Caki2 (cell line): ENCODE measurements around the gene RAPGEF4. TPM values are rescaled to one million over a fixed set of nuclear protein-coding genes. Genes with fewer than 3 reads are reported as not detected.

Experiments used
- DNase-seq: peaks from one replicate; pipeline ENCODE4 v3.0.0-alpha.2; 2015; ENCODE audit warnings: low read depth
- in situ Hi-C: cut with HindIII; loops from 2 replicates; pipeline ENCODE4 v1.10.0; 2016; ENCODE audit warnings: low sequenced_read_pairs, low pct_unique_long_range_greater_than_20kb, mixed read lengths
- total RNA-seq: library from RNA; depleted of rRNA; stranded (reverse); fragments of >200 nt; shearing (Covaris generic); gene quantifications from 2 replicates; pipeline ENCODE4 v1.2.3, GENCODE V29; 2014; ENCODE audit warnings: low replicate concordance

Gene RAPGEF4
- total RNA-seq, 1 experiment from 2014 or later, result not detected

DNA sequence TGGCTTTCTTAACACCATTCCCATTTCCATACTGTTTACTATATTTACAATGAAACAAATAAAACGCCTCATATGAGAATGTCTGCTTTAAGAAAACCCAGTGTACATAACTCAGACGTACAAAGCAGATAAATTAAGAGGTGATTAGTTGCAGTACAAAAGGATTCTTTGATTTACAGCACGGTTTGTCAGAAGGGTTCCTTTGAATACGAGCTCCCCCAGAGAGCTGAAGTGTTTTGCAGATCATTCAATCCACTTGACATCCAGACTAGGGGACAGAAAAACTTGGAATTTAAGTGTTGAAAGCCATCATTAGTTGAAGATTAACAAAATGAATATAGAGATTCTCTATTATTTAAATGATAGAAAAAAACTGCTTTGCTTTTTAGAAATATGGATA lies 72.5 kb downstream of the RAPGEF4 start:
- in situ Hi-C loops, result no loop called here
- no peak for DNase-seq

DNA sequence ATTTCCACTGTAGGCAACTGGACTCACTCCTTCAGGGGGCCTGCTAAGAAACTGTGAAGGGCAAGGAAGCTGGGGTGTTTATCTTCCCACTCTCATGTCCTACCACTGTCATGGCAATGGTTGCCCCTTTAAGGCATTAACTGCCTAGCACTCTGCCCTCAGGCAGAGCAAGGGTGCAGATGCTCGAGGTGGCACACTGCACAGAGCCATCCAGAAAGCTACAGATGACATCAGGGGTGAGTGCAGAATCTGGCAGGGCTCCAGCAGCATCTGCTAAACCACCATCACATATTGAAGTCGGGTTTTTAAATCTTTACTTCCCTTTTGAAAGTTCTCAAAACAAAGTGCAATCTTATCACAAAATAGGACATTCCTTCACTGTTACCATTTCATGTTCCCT lies 75.4 kb downstream of the RAPGEF4 start:
- in situ Hi-C loops, result no loop called here
- no peak for DNase-seq

DNA sequence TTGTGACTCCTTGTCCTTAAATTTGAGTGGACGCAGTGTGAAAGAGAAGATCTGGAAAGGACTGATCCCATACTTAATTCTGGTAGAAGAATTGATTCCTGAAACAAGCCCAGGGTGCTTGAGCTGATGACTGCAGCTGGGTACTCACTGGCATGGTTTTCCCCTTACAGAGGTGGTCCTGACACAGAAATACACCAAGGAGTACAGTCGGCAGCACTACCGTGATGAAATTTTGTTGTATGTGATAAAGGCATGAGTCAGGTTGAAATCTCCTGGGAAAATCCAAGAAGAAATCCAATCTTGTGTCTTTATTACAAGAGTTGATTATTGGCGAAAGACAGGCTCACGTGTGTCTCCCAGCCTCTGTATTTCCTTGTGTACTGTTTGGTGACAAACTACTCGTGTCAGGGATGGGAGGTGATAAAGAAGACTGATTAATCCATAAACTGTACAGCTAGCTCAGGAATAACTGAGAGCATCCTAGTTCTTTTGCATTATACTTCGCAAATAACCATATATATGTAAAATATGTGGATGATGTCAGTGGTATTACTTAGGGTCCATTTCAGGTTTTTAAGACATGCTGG lies 76.6 kb downstream of the RAPGEF4 start:
- DNase-seq, result no peak
- in situ Hi-C loops, result no loop called here

DNA sequence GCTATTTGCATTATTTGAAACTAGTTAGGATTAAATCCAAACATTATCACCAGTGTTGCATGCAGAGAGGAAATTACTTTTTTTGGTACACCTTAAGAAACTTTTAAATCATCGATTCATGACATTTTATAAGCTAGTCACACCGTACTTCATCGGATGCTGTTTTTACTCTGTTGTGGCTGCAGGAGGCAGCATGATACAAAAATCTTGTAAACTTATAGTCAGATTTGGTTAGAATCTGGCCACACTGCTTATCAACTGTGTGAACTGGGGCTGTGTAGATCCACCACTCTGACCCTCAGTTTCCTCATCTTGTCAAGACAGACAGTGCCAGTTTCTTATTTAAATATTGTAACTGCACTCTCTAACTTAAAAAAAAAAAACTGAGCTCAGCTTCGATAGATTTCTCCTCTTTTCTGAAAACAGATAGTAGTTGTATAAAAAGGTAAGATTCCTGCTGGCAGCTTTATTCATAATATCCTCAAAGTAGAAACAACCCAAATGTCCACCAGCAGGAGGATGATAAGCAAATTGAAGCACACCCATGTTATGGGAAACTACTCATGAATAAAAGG lies 77.8 kb downstream of the RAPGEF4 start:
- in situ Hi-C loops, result no loop called here
- DNase-seq, result no peak

DNA sequence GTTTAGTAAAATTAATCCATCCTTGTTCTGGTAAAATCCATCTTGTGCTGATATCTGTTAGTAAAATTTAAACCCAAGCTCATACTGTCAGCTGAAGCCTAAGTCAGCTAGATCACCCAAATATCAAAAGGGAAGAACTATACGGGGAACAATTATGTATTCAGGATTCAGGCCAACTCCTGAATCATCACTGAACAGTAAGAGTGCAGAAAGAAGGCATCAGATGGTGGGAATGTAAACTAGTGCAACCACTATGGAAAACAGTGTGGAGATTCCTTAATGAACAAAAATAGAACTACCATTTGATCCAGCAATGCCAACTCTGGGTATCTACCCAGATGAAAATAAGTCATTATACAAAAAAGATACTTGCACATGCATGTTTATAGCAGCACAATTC lies 81.8 kb downstream of the RAPGEF4 start:
- DNase-seq, result no peak

DNA sequence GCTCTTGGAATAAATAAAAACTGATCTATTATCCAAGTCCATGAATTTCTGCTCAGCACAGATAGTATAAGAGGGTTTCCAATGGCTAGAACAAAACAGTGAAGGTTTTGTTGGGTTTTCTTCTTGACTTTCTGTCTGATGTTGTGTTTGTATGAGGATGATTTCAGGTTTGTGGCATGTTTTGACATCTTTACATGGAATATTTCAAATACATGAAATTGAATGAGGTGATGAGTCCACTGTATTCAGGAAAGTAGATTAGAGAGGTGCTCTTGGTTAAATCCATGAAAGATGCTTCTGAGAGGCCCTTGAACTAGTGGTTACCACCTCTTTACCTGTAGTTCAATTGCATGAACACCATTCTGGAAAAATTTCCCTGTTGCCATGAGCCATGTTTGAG lies 84.3 kb downstream of the RAPGEF4 start:
- DNase-seq, result no peak
- in situ Hi-C loops, result no loop called here

More for the DNA sequence above, 81.8 kb downstream of the RAPGEF4 start:
- in situ Hi-C loops, result no loop called here

DNA sequence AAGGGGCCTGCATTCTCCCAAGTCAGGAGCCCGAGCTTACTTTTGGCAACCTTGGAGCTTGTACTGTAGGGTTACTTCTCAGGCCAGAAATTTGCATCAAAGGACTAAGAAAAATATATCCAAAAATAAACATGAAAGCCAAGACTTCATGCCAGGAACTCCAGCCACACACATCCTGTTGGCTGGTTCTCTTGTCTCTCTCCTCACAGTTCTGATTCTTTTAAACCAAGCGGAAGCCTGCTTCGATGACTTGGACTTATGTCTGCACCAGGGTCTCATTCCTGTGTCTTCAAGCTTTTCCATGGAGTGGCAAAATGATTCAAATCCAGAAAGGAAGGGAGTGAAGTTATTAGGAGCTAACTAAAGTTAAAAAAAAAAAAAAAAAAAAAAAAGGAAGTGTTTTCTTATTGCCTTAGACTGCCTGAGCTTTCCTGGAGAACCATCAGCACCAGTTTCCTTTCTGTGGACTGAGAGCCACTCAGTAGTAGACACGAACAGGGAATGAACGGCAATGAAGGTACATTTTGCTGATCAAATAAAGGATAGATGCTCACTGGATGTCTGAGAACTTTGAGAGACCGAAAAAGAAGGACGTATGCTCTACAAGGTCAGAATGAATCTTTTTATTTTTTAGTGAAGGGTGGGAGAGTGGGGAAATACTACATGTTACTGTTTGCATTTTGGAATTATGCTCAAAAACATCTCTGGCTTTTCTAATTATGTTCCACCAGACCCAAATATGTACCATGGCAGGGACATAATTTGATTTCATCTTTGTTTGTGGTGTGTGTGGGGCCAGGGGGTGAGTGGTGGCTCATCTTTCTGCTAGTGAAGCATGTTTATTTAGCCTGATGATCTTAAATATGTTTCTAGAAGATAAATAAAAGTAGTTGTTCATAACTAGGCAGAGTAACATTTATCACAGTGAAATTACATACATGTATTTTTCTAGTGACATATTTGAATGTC lies 86.0 kb downstream of the RAPGEF4 start:
- in situ Hi-C loops, result no loop called here
- no peak for DNase-seq

DNA sequence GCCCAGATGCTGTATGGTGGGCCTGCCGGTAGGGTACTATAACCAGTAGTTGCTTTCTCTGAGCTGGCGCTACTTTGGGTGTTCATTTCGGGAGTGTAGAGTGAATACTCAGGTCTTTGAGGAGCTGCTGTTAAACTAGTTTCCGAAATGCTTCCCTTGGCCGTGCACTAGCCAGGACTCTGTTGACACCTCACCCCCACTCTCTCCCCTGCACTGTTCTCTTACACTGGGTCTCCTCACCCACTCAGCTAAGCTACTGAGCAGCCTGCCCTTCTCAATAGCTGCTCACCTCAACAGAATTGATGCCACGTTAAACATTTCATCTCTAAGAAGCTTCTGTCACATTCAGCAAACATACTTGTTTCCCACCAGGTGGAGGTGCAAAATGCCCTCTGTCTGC lies 86.9 kb downstream of the RAPGEF4 start:
- in situ Hi-C loops, result no loop called here
- no peak for DNase-seq

DNA sequence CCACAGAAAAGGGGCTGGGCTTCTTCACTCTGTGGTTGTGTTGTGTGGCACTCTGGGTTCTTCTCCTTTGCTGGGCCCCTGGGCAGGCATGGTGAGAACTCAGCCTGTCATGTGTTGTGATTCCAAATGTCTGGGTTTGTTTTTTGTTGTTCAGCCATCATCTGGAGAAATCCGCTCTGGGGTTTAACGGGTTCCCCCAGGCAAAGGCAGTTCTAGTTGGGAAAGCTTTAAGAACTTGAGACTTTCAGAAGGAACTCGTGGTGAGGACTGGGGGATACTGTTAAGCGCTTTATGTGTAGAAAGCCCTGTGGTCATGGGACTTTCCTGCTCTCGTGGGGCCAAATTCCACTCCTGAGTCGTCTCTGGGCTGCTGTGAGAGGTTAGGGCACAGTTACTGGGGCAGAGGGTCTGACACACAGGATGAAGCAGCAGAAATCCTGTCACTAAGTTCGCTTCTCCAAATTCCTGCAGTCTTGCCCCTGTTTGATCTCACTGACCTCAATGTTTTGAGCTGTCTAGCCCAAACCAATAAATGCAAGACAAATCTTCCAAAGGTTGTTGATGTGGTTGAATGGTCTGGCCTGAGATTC lies 87.7 kb downstream of the RAPGEF4 start:
- DNase-seq, result no peak
- in situ Hi-C loops, result no loop called here

DNA sequence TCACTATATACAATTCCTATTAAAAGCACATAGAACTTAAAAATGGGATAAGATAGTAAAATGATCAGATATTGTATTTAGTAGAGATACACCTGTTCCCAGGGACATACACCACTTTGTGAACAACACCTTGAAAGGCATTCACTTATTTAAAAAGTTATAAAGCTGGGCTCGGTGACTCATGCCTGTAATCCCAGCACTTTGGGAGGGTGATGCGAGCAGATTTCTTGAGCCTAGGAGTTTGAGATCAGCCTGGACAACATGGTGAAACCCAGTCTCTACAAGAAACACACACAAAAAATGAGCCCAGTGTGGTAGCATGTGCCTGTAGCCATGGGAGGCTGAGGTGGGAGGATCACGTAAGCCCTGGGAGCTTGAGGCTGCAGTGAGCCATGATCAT lies 90.9 kb downstream of the RAPGEF4 start:
- DNase-seq, result no peak
- in situ Hi-C loops, result no loop called here

DNA sequence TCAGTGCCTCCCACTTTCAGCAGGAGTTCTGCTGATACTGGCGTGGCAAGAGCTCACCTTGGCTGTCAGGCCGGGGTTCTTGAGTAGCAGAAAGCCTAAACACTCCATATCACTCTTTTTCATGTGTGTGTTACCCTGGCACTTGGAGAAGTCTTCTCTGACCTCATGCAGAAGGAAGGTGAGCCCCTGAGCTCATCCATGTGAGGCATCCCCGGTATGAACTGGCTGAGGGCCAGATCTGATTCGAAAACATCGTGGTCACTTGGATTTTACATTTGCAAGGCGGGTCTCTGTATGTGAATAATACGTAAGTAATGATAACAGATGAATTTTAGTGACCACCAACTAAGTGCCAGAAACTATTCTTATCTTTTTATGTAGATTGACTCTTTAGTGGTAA lies 93.6 kb downstream of the RAPGEF4 start:
- in situ Hi-C loops, result no loop called here
- DNase-seq, result peak; percentile 26

DNA sequence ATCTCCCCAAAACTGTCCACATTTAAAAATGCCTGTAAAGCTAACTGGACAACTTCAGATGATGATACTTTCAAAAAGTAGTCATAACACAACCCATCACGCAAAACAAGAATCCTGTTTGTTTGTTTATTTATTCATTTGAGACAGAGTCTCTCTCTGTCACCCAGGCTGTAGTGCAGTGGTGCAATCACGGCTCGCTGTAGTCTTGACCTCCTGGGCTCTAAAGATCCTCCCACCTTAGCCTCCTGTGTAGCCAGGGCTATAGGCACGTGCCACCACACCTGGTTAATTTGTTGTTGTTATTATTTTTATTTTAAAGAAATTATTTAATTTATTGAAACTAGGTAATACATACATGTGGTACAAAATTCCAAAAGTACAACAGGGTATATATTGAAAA lies 94.8 kb downstream of the RAPGEF4 start:
- in situ Hi-C loops, result no loop called here
- no peak for DNase-seq

DNA sequence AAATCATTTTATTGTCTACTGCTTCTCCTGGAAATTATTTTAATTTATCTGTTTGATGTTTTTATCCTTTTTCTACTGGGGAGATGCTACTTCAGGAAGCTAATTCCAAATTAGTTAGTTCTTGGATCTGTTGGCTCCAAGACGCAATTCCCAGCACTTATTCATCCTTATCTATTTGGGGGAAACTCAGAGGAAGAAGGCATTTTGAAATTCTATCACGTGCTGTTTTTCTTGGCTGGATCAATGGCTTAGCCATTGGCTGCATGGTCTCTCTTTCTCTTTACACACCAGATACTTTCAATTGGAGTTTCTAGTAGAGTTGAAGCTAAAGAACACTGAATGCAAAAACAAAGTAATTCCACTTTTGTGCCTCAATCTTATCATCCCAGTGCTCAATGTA lies 98.3 kb downstream of the RAPGEF4 start:
- in situ Hi-C loops, result no loop called here
- no peak for DNase-seq

DNA sequence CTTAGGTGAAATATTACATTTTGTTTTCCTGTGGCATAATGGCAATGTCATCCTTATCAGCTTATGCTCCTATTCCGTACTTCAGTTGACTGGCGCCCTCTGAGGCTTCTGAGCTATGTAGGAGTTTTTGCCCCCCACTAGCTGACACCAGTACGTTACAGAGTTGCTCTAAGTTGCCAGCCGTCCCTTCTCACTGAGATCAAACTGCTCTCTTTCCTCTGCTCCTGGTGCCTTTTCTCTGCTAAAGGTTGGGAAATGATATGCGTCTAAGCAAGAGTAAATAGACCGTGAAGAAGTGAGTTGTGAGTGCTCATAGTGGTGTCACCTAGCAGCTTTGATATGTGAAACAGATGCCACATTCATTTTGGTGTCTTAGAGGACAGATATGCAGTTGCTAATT lies 99.2 kb downstream of the RAPGEF4 start:
- in situ Hi-C loops, result no loop called here
- no peak for DNase-seq

DNA sequence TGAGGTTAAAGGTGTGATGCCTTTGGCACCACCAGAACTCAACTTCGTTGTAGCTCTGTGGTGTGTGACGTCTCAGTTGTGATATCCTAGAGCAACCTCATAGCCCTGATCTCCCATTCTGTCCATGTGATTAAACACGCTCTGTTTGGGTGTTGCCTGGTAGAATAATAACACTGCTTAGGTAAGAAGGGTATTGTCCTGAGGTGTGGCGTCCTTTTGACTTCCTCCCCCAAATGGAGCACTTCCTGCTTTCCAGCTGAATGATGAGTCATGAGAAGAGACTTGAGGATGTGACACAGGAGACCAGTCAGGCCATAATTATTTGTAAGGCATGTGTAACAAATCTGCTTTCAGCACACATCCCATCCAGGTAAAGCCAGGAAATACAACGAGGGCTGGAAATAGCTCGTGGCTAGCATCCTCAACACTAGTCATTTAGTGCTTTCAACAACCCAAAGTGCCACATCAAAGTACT lies 100.7 kb downstream of the RAPGEF4 start:
- peak; percentile 68 for DNase-seq
- in situ Hi-C loops, result no loop called here

DNA sequence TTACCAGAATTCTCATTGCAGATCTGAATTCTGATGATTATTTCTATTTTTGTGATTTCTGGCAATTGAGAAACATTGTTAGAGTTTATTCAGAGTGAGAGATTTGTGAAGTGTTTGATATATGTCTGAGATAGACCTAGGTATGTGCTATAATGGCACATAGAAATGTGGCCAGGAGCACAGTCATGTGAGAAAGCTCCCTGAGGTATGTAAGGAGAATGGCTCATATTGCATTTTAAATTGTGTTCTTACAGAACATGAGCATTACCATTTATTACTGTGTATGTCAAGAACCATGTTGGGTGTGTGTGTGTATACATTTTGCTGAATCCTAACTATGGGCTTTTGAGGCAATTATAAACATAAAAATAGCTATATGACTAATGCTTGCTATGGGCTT lies 101.2 kb downstream of the RAPGEF4 start:
- no peak for DNase-seq
- in situ Hi-C loops, result no loop called here

DNA sequence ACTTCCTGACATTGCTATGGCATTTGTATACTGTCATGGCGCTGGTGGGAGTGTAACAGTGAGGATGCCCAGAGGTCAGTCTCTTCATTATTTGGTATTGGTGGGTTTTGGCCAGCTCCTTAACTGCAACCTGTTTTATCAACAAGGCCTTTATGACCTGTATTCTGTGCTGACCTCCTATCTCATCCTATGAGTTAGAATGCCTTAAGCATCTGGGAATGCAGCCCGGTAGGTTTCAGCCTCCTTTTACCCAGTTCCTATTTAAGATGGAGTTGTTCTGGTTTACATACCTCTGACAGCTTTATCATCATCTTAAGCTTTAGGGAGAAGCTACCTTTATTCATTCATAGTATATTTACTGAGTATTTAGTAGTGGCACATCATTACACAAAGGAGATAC lies 103.8 kb downstream of the RAPGEF4 start:
- no peak for DNase-seq
- in situ Hi-C loops, result no loop called here

DNA sequence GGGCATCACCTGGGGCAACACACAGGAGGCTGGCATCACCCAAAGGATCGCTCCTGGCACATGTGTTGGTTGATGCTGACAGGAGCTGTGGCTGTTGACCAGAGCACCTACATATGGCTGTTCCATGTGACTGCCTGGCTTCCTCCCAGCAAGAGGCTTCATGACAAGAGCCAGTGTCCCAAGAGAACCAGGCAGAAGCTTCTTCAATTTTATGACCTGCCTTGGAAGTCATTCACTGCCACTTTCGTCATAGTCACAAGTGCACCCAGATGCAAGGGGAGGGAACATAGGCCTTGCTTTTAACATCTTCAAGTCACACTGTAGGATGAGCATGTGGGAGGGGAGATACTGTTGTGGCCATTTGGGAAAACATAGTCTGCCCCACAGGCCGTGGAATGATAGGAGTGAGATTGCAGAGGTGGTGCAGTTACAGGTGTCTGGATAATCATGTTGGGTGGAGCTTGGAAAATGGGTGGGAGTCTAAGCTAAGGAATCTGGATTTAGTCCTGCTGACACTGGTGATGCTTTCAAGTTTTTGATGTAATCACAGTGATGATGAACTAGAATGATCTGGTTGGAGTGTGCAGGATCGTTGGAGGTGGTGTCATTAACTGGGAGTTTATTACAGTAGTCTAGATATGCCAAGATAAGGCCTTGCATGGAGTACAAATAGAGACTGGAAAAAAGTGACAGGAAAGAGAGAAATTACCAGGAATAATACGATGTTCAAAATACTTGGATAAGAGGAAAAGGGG lies 107.0 kb downstream of the RAPGEF4 start:
- DNase-seq, result no peak
- in situ Hi-C loops, result no loop called here
